Lung (tissue), 10 donors: ENCODE data around the gene POM121C. TPM values are rescaled to one million over a fixed set of nuclear protein-coding genes. Genes with fewer than 3 reads are reported as not detected.
"Not testable (repeated sequence)": the region's sequence is repeated elsewhere in the genome, so short reads cannot be mapped to it uniquely, and the experiment has no call there.

Experiments
- ATAC-seq: fragments of 200-7000 bp; cut with Tn5 transposase; one replicate; pipeline ENCODE4 v1.9.1; 2020; ENCODE audit warnings: moderate number of reproducible peaks; ENCODE audit not compliant: insufficient read depth, low FRiP score
- DNase-seq, 3 donors: peaks; one replicate each; pipeline ENCODE4 v3.0.0-alpha.2; 2013 to 2017
- H3K27ac ChIP-seq, 2 donors: one replicate each; pipeline ENCODE4 v1.5.1; 2013; ENCODE audit warnings: mild to moderate bottlenecking in 2 of 2, moderate library complexity in 2 of 2, control low read depth in 1 of 2, inconsistent platforms in 1 of 2, low read depth in 1 of 2, low read length in 1 of 2
- H3K27me3 ChIP-seq, 3 donors: one replicate each; pipeline ENCODE4 v1.5.1; 2013; ENCODE audit warnings: low read length in 2 of 3; ENCODE audit not compliant: control insufficient read depth in 3 of 3, insufficient read depth in 3 of 3
- H3K36me3 ChIP-seq, 4 donors: one replicate each; pipeline ENCODE4 v1.5.1; 2013; ENCODE audit warnings: low read length in 4 of 4, mild to moderate bottlenecking in 1 of 4, moderate library complexity in 1 of 4; ENCODE audit not compliant: control insufficient read depth in 4 of 4, insufficient read depth in 4 of 4
- H3K4me1 ChIP-seq, 5 donors: one replicate each; pipeline ENCODE4 v1.5.1; 2013; ENCODE audit warnings: low read length in 5 of 5, mild to moderate bottlenecking in 2 of 5, moderate library complexity in 1 of 5; ENCODE audit not compliant: control insufficient read depth in 5 of 5, insufficient read depth in 5 of 5
- H3K4me3 ChIP-seq: one replicate; pipeline ENCODE4 v1.5.1; 2013; ENCODE audit warnings: mild to moderate bottlenecking, control low read depth, moderate library complexity
- H3K9ac ChIP-seq, 2 donors: one replicate each; pipeline ENCODE4 v1.5.1; 2013; ENCODE audit warnings: low read length in 2 of 2, control low read depth in 1 of 2; ENCODE audit not compliant: insufficient read depth in 1 of 2
- H3K9me3 ChIP-seq, 4 donors: one replicate each; pipeline ENCODE4 v1.5.1; 2013; ENCODE audit warnings: low read length in 3 of 4, mild to moderate bottlenecking in 1 of 4, moderate library complexity in 1 of 4; ENCODE audit not compliant: control insufficient read depth in 4 of 4, insufficient read depth in 3 of 4
- WGBS, 2 donors: extraction: QIAGEN DNeasy Blood & Tissue Kit; methylation state at CpG; one replicate each; pipeline ENCODE4 v1.1.7; 2013; 5-methylcytosine and 5-hydroxymethylcytosine counted together
- polyA plus RNA-seq, 2 donors: library from polyadenylated mRNA; stranded (reverse); fragments of 200-250 nt; gene quantifications; one replicate each; pipeline ENCODE4 v1.2.1, GENCODE V29; 2013
- total RNA-seq, 2 donors: library from RNA; depleted of rRNA in 1 of 2; stranded (reverse); fragments of >200 nt in 1 of 2; gene quantifications; one replicate each; pipeline ENCODE4 v1.2.1, GENCODE V29; 2014 to 2021
- donor health status: Bipolar disorder and iron deficiency.
- donor health status: healthy.
- donor health status: DM: yes; HTN: yes; CAD: no.

POM121C gene
- total and polyA plus RNA-seq, 4 donors = 13.2 to 37.4 (median 21.3) TPM

GRCh38 chr7:75449946-75450345 lies 36.2 kb downstream of the POM121C start:
- not testable (repeated sequence) for ATAC-seq, H3K36me3 ChIP-seq, H3K4me1 ChIP-seq, H3K9ac ChIP-seq, H3K9me3 ChIP-seq, H3K27ac ChIP-seq, DNase-seq, H3K4me3 ChIP-seq, H3K27me3 ChIP-seq
- 69 to 90% methylated on average over 2 to 3 of the region's 5 CpGs for WGBS, 2 donors

DNA sequence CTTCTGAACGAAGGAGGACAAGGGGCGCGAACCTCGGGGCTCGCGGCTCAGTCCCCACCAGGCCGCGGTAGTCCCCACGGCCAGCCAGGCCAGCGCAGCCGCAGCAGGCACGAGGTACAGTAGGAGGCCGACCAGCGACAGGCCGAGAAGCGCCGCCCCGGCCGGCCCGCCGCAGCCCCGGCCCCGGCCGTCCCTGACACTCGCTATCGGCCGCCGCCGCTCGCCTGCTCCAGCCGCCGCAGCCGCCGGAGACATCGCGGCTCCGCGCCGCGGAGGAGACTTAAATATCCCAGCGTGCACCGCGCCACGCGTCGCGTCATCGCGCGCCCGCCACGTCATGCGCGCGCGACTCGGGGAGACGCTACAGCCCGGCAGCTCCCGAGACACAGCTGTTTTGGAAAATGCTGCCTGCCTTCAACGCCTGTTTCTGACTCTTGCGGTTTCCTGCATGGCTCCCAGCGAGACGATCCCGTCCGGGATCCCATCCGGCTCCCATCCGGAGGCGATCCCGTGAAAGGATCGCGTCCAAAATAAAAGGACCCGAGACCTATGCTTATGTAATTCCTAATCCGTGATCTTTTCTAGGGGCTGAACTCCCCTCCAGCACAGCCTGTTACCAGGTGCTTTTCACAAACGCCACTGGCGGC lies 43.5 kb downstream of the POM121C start:
- H3K27me3 ChIP-seq, H3K4me1 ChIP-seq, H3K9me3 ChIP-seq: not testable (repeated sequence)
- Histone ChIP-seq H3K36me3 (peaks cover 0 to 26% (median 15%) of the 10 kb centered on the region in 4 donors), H3K9ac (peak overlapping the region; percentile 5 to 34), H3K4me3 (peak overlapping the region; percentile 56), H3K27ac (peak overlapping the region; percentile 82 to 91)
- peak; percentile 18 to 42 (median 35) for DNase-seq
- ATAC-seq = peak; percentile 96
- 1% methylated on average over 15 to 47 of the region's 76 CpGs for WGBS, 2 donors

DNA sequence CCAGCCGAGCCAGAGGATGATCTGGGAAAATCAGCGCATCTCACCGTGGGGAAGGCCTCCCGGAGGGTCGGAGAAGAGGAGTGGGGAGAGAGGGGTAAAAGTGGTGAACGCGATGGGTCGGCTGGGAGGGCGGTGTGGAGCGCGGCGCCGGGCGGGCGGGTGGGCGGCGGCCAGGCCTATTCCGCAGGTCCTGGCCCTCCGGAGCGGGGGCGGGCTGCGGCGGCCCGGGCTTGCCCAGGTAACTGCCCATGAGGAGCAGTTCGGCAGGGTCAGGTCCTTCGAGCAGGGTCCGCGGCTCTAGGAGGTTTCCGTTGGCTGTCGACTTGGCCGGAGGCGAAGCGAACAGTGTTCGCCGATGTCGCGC lies 44.0 kb downstream of the POM121C start:
- Histone ChIP-seq H3K36me3 (peaks cover 0 to 26% (median 18%) of the 10 kb centered on the region in 4 donors), H3K4me3 (peak overlapping the region; percentile 32), H3K9ac (peak overlapping the region in 1 of 2 donors; percentile 38)
- not testable (repeated sequence) for DNase-seq, H3K4me1 ChIP-seq, H3K9me3 ChIP-seq, H3K27ac ChIP-seq, H3K27me3 ChIP-seq
- 0 to 2% methylated on average over 4 to 5 of the region's 37 CpGs for WGBS, 2 donors
- peak; percentile 61 for ATAC-seq

GRCh38 chr7:75439000-75439399 lies 47.1 kb downstream of the POM121C start:
- H3K4me3 ChIP-seq, DNase-seq, H3K4me1 ChIP-seq, H3K27ac ChIP-seq, H3K9ac ChIP-seq, ATAC-seq, H3K27me3 ChIP-seq, H3K9me3 ChIP-seq: not testable (repeated sequence)
- 96 to 100% methylated on average over 4 of the region's 4 CpGs for WGBS, 2 donors
- H3K36me3 ChIP-seq = peaks cover 13 to 43% (median 33%) of the 10 kb centered on the region in 4 donors

DNA sequence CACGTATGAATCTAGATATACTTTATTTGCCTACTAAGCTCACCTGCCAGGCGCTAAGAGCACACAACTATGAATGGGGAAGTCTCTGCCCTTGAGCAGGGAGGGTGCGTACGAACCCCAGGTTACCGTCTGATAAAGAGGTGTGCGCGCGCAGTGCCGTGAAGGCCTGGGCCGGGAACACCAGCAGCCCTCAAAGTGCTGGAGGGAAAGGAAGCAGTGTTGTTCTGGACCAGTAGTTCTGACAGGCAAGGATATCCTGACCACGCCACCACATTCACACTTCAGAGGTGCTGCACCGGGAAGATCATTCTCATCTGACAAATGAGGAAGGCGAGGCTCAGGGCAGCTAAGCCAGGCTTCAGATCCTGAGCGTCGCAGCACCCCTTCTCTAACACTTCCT lies 62.6 kb downstream of the POM121C start:
- 79 to 94% methylated on average over 5 to 12 of the region's 15 CpGs for WGBS, 2 donors
- not testable (repeated sequence) for H3K9me3 ChIP-seq, H3K27ac ChIP-seq, H3K4me3 ChIP-seq, H3K4me1 ChIP-seq, DNase-seq, H3K27me3 ChIP-seq, ATAC-seq, H3K9ac ChIP-seq
- peaks cover 0 to 23% (median 9%) of the 10 kb centered on the region in 4 donors for H3K36me3 ChIP-seq

GRCh38 chr7:75421798-75422710 lies 64.0 kb downstream of the POM121C start:
- not testable (repeated sequence) for H3K9ac ChIP-seq, H3K27me3 ChIP-seq, ATAC-seq, H3K9me3 ChIP-seq, H3K4me3 ChIP-seq, H3K27ac ChIP-seq, DNase-seq, H3K4me1 ChIP-seq
- WGBS, 2 donors = 97% methylated on average over 27 to 32 of the region's 50 CpGs
- peaks cover 0 to 22% (median 7%) of the 10 kb centered on the region in 4 donors for H3K36me3 ChIP-seq

DNA sequence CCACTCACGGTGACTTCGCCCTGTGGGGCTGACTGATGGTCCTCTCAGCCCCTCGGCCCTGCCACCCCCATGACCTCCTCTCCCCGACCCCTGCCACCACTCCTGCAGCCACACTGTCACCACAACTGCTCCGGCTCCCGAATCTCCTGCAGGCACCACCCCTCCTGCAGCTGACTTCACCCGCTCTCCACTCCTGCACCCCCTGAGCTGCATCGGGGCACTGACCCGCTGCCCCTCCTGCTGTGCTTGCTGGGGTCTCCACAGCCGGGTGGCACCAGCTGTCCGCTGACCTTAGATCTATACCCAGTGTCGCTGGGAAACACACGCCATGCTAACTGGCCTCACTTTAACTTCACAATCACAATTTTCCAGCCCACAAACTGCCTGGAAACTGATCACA lies 65.9 kb downstream of the POM121C start:
- H3K9me3 ChIP-seq, H3K4me3 ChIP-seq, H3K27me3 ChIP-seq, H3K4me1 ChIP-seq, H3K9ac ChIP-seq, DNase-seq, H3K27ac ChIP-seq, ATAC-seq: not testable (repeated sequence)
- 89 to 94% methylated on average over 9 to 10 of the region's 13 CpGs for WGBS, 2 donors
- H3K36me3 ChIP-seq = peaks cover 0 to 32% (median 7%) of the 10 kb centered on the region in 4 donors

DNA sequence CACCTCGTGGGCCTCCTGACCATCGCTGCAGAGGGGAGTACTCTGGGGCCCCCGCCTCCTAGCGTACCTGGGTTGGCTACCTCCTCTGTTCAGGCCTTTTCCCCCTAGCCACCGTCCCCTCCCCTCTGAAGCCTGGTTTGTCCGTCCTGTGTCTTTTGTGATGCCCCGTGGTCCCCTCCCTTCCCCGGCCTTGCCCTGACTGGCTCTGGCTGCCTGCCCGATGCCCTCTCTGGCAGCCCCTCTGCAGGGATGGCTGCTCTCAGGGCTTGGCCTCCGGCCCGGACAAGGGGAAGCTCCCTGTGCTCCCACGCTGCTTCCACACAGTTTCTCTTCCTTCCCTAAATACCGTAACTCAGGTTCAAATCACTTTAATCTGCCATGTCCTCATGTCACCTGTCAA lies 66.4 kb downstream of the POM121C start:
- 69 to 73% methylated on average over 9 to 12 of the region's 13 CpGs for WGBS, 2 donors
- H3K4me3 ChIP-seq, ATAC-seq, H3K27me3 ChIP-seq, DNase-seq, H3K4me1 ChIP-seq, H3K9ac ChIP-seq, H3K9me3 ChIP-seq: not testable (repeated sequence)
- Histone ChIP-seq H3K36me3 (peaks cover 0 to 33% (median 7%) of the 10 kb centered on the region in 4 donors), H3K27ac (peak overlapping the region in 1 of 2 donors; percentile 31)
